SK-N-SH treated with all-trans-retinoic acid at 6 μM for 48 hours (cell line): Measurements from ENCODE around the gene ZMAT3.

Experiments
- CSRNP3 ChIP-seq: fragments of 250-450 bp; sonication (Bioruptor Pico); IDR thresholded peaks from 2 replicates; pipeline ENCODE4 v1.5.1; 2021; ENCODE audit warnings: mild to moderate bottlenecking, moderate library complexity
- PATZ1 ChIP-seq: fragments of 250-450 bp; sonication (Bioruptor Pico); IDR thresholded peaks from 2 replicates; pipeline ENCODE4 v1.8.0; 2020; ENCODE audit warnings: mild to moderate bottlenecking, moderate library complexity, borderline replicate concordance
- ZFP3 ChIP-seq: fragments of 250-450 bp; sonication (Bioruptor Pico); IDR thresholded peaks from 2 replicates; pipeline ENCODE4 v1.5.0; 2020; ENCODE audit warnings: mild to moderate bottlenecking, moderate library complexity
- ZFP30 ChIP-seq: fragments of 450-650 bp; formaldehyde crosslinking; IDR thresholded peaks from 2 replicates; pipeline ENCODE4 v1.5.0; 2022; ENCODE audit warnings: mild to moderate bottlenecking, moderate library complexity
- ZNF565 ChIP-seq: fragments of 450-650 bp; formaldehyde crosslinking; conservative IDR thresholded peaks from 2 replicates; pipeline ENCODE4 v1.5.0; 2020; ENCODE audit warnings: low read depth, mild to moderate bottlenecking, moderate library complexity

- TF ChIP-seq CSRNP3 (CRISPR knock-in tag) (no peak), ZFP3 (CRISPR knock-in tag) (no peak), ZFP30 (CRISPR knock-in tag) (no peak), PATZ1 (CRISPR knock-in tag) (no peak), ZNF565 (CRISPR knock-in tag) (no peak)
These were observed 35.4 kb downstream of the ZMAT3 start for GRCh38 chr3:179036226-179036625.
